HG03196 (cell line): Measurements from ENCODE around the gene ATP8B1.

Experiments
- ATAC-seq: cut with Tn5 transposase; IDR thresholded peaks from one replicate; pipeline ENCODE4 v1.9.1; 2021; ENCODE audit not compliant: unreplicated experiment

ATP8B1 gene

DNA sequence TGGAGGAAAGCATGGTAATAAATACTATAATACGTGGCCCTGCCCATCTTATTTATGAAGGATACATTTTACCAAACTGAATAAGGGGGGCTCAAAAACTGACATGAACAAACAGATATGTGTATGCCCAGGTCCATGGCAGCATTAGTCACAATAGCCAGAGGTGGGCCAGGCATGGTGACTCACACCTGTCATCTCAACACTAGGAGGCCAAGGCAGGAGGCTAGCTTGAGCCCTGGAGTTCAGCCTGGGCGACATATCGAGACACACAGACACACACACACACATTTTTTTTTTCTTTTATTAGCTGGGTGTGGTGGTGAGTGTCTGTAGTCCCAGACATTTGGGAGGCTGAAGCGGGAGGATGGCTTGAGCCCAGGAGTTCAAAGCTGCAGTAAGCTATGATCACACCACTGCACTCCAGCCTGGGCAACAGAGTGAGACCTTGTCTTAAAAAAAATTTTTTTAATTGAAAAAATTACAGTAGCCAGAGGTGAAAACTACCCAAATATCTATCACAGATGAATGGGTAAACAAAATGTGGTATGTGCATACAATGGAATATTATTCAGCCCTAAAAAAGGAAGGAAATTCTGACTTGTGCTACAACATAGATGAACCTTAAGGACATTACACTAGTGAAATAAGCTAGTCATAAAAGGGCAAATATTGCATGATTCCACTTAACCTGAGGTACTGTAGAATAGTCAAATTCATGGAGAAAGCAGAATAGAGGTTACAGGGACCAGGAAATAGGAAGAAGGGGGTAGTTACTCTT lies 8.0 kb downstream of the ATP8B1 start:
- no peak for ATAC-seq

DNA sequence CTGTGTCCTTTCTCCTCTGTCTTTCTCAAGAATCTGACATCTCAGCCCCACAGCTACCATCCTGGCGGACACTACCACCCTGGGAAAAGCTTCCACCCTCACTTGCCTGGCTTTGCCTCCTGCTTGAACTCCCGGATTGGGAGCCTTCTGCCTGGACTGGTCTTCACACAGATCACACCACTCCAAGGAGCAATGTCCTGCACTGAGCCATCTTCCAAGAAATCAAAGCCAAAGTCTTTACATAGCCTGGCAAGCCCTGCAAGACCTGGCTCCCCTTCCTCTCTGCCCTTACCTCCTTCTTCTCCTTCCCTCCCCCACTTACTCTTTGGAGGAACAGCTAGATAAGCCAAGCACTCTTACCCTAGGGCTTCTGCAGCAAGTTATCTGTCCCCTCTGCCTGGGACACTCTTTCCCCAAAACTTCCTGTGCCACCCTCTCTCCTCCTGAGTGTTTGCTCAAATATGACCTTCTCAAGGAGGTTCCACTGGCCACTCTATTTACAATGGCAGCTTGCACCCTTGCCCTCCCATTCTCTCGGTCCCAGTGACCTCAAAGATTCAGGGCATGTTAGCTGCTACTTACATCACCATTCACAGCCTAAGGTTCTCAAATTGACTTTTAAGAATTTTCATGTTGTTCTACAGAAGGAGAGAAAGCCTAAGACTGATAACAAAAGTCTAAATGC lies 9.7 kb downstream of the ATP8B1 start:
- ATAC-seq: no peak

GRCh38 chr18:57792631-57793301 lies 10.3 kb downstream of the ATP8B1 start:
- no peak for ATAC-seq

DNA sequence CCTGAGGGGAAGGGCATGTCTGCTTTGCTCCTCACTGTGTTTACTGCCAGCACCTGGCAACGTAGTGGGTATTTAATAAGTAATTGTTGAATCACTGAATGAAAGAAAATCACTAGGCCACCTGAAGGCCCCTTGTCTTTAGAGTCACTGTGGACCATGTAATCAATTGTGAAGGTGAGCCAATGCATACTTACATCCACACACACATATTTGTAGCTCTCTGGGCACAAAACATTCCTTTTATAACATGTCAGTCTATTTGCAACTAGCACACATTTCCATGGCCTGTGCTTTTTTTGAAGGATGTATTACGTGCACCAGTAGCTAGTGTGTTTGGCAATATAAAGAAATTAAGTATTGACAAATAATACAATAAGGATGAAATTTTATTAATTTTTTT lies 11.2 kb downstream of the ATP8B1 start:
- no peak for ATAC-seq

- ATAC-seq: no peak
Observed at GRCh38 chr18:57791192-57791591, 11.9 kb downstream of the ATP8B1 start.

DNA sequence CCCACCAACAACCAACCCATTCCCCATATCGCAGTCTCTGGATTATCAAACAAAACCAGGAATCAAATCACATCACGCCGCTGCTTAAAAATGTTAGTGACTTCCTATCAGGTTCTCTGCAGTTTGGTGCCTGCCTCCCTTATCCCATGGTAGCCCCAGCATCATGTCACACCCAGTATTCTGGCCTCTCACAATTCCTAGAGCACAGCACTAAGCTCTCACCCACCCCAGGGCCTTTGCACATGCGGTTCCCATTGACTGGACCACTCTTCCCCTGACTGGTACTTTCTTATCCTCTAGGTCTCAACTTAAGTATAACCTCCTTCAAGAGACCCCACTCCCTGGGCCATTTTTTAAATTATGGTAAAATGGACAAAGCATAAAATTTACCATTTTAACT lies 12.8 kb downstream of the ATP8B1 start:
- ATAC-seq: no peak

GRCh38 chr18:57789759-57790158 lies 13.4 kb downstream of the ATP8B1 start:
- no peak for ATAC-seq

- no peak for ATAC-seq
Observed at GRCh38 chr18:57789090-57789489, 14.0 kb downstream of the ATP8B1 start.

DNA sequence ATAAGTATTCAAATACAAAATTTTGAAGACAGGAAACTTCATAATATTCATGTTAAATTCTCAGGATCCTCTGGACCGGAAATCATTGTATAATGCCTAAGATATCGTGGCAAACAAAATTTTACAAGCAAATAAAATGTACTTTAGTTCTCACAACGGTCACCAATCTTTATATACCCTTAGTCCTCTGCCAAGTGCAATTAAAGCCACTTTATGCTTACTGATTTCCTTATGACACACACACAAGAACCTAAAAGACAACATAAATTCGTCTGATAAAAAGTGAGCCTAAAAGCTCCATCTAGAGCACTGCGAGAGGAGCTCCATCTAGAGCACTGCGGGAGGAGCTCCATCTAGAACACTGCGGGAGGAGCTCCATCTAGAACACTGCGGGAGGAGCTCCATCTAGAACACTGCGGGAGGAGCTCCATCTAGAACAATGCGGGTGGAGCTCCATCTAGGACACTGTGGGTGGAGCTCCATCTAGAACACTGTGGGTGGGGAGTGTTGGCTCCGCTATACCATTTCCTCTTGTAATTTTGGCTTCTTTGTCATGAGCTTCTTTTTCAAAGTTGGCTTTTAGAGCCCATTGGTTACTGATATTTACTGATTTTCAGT lies 15.9 kb downstream of the ATP8B1 start:
- ATAC-seq: no peak

DNA sequence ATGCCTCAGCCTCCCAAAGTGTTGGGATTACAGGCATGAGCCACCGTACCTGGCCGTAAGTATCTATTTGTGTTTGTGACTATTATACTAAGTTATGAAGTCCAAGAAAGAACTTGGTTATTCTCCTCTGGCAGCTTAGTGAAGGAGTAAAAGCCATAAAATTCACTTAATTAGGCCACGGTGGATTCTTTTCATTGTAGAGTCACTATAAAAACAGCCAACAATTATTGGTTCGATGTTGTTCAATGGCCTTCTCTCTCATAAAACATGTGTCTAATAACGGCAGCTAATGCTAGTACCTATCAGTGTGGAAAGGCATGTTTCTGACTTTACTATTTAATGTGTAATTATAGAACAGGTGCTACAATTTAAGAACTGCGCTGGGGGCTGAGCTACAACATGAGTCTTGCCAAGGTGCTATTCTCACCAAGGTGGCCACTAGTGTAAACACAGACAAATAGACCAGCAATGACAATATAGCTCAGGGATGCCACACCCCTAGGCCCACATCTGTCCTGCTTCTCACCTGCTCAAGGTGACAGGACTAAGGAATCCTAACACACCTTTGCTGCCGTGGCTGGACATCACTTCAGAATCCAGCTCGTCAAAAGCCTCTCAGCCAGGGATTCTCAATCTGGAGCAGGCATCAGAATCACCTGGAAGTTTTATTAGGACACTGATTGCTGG lies 17.2 kb downstream of the ATP8B1 start:
- ATAC-seq: no peak

GRCh38 chr18:57784801-57785114 lies 18.4 kb downstream of the ATP8B1 start:
- no peak for ATAC-seq

- ATAC-seq: no peak
Observed at GRCh38 chr18:57784034-57784800, 18.9 kb downstream of the ATP8B1 start.

GRCh38 chr18:57782049-57782448 lies 21.1 kb downstream of the ATP8B1 start:
- ATAC-seq: no peak

GRCh38 chr18:57780706-57781347 lies 22.3 kb downstream of the ATP8B1 start:
- no peak for ATAC-seq

- no peak for ATAC-seq
Observed at GRCh38 chr18:57780318-57780705, 22.8 kb downstream of the ATP8B1 start.

DNA sequence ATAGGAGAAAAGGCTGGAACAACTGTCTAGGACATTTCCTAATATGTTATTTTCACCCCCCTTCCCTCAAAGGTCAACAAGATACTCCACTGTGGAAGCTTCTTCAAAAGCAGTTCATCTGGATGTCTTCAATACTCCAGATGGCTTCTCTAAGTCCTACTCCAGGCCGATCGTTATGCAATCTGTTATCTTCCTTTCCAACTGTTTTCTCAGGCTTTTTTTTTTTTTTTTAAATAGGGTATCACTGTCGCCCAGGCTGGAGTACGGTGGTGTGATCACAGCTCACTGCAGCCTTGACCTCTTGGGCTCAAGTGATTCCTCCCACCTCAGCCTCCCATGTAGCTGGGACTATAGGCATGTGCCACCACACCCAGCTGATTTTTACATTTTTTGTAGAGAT lies 26.3 kb downstream of the ATP8B1 start:
- ATAC-seq: no peak

- ATAC-seq: no peak
Observed at GRCh38 chr18:57776354-57776753, 26.8 kb downstream of the ATP8B1 start.

DNA sequence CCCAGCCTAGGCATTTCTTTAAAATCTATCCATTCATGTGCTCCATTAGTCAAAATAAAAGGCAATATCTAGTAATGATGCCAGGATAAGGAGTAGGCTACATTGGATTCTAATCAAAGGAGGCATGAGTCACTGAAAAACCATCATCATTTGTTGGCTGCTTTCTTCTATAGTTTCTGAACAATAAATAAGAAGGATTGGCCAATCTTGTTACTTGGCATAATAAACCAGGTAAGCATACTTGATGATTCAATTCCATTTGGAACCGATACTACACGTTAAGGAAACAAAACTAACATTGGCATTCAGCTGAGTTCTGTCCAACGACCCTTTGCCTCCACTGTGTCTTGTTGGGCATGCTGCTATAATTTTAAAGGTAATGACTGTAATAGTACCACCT lies 27.2 kb downstream of the ATP8B1 start:
- ATAC-seq: no peak

DNA sequence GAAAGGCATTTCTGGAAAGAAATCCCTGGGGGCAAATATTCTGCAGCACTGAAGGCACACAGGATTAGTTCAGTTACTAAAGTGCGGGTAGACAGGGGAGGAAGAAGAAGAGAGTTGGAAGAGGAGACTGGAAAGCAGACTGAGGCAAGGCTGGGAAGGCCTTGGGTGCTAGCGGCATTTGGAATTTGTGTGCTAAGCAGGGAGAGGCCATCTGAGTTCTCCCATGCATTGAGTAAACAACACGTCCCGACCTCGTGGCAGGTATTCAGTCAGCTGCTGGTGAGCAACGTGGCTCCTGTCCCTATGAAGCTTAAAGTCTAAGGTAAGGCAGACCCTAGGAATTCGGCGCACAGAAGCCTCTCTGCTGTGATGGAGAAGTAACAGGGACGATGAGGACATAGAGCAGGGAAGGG lies 30.7 kb downstream of the ATP8B1 start:
- no peak for ATAC-seq

DNA sequence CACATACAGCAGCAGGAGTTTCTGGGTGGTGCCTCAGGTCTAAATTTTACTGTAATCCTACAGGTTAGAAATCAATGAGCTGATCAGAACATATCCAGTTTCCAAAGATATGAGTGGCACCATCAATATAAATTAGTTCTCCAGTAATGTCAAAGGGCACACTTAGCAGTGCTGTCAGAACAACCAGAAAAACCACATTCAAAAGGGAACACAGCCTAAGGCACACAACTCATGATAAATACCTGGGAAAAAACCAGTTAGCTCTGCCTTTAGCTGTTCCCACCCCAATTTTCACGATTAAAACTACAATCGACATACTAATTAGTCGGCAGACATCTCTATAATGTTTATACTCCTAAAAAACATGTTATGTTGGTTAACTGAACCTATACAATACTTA lies 31.5 kb downstream of the ATP8B1 start:
- ATAC-seq: no peak
